ENCODE data around the gene CTSC. TPM values are rescaled to one million over a fixed set of nuclear protein-coding genes. Genes with fewer than 3 reads are reported as not detected.

The CTSC gene
- total RNA-seq (2021; ENCODE audit: unreplicated experiment): 38.0 TPM
- polyA plus RNA-seq (2012): 27.9 and 35.8 TPM in 2 replicates
- percentile 70 among the genes with signal in this experiment for Bru-seq, nascent RNA
- percentile 72 among the genes with signal in this experiment for BruChase-seq, experiment 1, labeled RNA remaining after a 6-hour chase
- percentile 60 among the genes with signal in this experiment for BruChase-seq, experiment 2, labeled RNA remaining after a 2-hour chase
- long read RNA-seq, full-length matches to known transcripts: 26 of 34 reads
- long read RNA-seq, partial matches to known transcripts: 1 of 34 reads
- long read RNA-seq, other reads (novel, unspliced or antisense): 7 of 34 reads

GRCh38 chr11:88337181-88337986 lies at the start of gene CTSC:
CTSC (minus strand) TSS chr11:88337736; CDS start chr11:88337672, 64 bp downstream.
- POLR2A ChIA-PET: interaction anchor here (0.7 to 1.5 kb wide), 6 partner anchors 9 to 106 kb away, joined by 3 to 5 read pairs (median 3); no protein-coding TSS in a partner anchor
- no peak for TF ChIP-seq SRF (IDR thresholded peaks at IDR 0.05; ENCODE audit: low read depth)
- peak; percentile 15; the same call in 1 of the 2 replicates for TF ChIP-seq SP1 (IDR thresholded peaks at IDR 0.05; ENCODE audit: low read depth)
- peak; percentile 93 for TF ChIP-seq POLR2A (IDR thresholded peaks at IDR 0.05; ENCODE audit: borderline replicate concordance, extremely low read depth, insufficient read depth, insufficient read length)
- no peak for TF ChIP-seq ZFX (IDR thresholded peaks at IDR 0.05)
- no peak for TF ChIP-seq FOSL1 (IDR thresholded peaks at IDR 0.05; ENCODE audit: low read depth)
- peak; percentile 66 for TF ChIP-seq TCF7L2 (IDR thresholded peaks at IDR 0.05; ENCODE audit: borderline replicate concordance, extremely low read depth, insufficient read depth, insufficient read length)
- no peak for TF ChIP-seq ATF3 (IDR thresholded peaks at IDR 0.05)
- TF ChIP-seq ZBTB33 (IDR thresholded peaks at IDR 0.05; ENCODE audit: extremely low read depth, insufficient replicate concordance, low read length): no peak
- TF ChIP-seq, protein P1, sequence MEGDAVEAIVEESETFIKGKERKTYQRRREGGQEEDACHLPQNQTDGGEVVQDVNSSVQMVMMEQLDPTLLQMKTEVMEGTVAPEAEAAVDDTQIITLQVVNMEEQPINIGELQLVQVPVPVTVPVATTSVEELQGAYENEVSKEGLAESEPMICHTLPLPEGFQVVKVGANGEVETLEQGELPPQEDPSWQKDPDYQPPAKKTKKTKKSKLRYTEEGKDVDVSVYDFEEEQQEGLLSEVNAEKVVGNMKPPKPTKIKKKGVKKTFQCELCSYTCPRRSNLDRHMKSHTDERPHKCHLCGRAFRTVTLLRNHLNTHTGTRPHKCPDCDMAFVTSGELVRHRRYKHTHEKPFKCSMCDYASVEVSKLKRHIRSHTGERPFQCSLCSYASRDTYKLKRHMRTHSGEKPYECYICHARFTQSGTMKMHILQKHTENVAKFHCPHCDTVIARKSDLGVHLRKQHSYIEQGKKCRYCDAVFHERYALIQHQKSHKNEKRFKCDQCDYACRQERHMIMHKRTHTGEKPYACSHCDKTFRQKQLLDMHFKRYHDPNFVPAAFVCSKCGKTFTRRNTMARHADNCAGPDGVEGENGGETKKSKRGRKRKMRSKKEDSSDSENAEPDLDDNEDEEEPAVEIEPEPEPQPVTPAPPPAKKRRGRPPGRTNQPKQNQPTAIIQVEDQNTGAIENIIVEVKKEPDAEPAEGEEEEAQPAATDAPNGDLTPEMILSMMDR (IDR thresholded peaks at IDR 0.05 in 2 of 3, conservative IDR thresholded peaks at IDR 0.05 in 1 of 3; ENCODE audit: borderline replicate concordance in 1 of 3, insufficient read depth in 1 of 3, low read depth in 2 of 3, low read length in 2 of 3): no peak
- no peak for TF ChIP-seq JUND (IDR thresholded peaks at IDR 0.05)
- TF ChIP-seq EGR1 (IDR thresholded peaks at IDR 0.05; ENCODE audit: low read depth): peak; percentile 82
- TF ChIP-seq ELF1 (IDR thresholded peaks at IDR 0.05; ENCODE audit: borderline replicate concordance, low read depth): peak; percentile 11; the same call in 1 of the 2 replicates
- peak; percentile 87 for TF ChIP-seq POLR2AphosphoS5 (IDR thresholded peaks at IDR 0.05; ENCODE audit: low read depth, low read length)
- TF ChIP-seq MAX (IDR thresholded peaks at IDR 0.05): peak; percentile 96
- no peak; the same call in 1 of the 2 replicates for TF ChIP-seq CBX3 (IDR thresholded peaks at IDR 0.05; ENCODE audit: low read depth)
- TF ChIP-seq, protein P2, sequence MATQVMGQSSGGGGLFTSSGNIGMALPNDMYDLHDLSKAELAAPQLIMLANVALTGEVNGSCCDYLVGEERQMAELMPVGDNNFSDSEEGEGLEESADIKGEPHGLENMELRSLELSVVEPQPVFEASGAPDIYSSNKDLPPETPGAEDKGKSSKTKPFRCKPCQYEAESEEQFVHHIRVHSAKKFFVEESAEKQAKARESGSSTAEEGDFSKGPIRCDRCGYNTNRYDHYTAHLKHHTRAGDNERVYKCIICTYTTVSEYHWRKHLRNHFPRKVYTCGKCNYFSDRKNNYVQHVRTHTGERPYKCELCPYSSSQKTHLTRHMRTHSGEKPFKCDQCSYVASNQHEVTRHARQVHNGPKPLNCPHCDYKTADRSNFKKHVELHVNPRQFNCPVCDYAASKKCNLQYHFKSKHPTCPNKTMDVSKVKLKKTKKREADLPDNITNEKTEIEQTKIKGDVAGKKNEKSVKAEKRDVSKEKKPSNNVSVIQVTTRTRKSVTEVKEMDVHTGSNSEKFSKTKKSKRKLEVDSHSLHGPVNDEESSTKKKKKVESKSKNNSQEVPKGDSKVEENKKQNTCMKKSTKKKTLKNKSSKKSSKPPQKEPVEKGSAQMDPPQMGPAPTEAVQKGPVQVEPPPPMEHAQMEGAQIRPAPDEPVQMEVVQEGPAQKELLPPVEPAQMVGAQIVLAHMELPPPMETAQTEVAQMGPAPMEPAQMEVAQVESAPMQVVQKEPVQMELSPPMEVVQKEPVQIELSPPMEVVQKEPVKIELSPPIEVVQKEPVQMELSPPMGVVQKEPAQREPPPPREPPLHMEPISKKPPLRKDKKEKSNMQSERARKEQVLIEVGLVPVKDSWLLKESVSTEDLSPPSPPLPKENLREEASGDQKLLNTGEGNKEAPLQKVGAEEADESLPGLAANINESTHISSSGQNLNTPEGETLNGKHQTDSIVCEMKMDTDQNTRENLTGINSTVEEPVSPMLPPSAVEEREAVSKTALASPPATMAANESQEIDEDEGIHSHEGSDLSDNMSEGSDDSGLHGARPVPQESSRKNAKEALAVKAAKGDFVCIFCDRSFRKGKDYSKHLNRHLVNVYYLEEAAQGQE (IDR thresholded peaks at IDR 0.05; ENCODE audit: low read depth): no peak

More at GRCh38 chr11:88337181-88337986, at the start of gene CTSC:
- Histone ChIP-seq H3K79me2 (ENCODE audit: insufficient read depth, low read length) (peaks cover 9% of the 10 kb centered on the region), H3K4me2 (ENCODE audit: low read length) (peak within 1 kb of the TSS; percentile 94), H3K36me3 (ENCODE audit: control insufficient read depth in 1 of 2, insufficient read depth in 2 of 2, low read length in 2 of 2) (peaks cover 4 to 5% of the 10 kb centered on the region in 2 experiments; a peak in 2 of 4 replicates), H4K20me1 (ENCODE audit: insufficient read depth) (no peaks in the 10 kb centered on the region), H3K27me3 (ENCODE audit: insufficient read depth, low read length) (no peaks in the 10 kb centered on the region), H3K9me3 (ENCODE audit: control insufficient read depth in 1 of 2, insufficient read depth in 1 of 2, low read depth in 1 of 2, low read length in 2 of 2) (no peaks in the 10 kb centered on the region), H2AFZ (ENCODE audit: low read depth, low read length, poor library complexity, severe bottlenecking) (peak within 1 kb of the TSS; percentile 81), H3K4me3 (replicated peaks in 1 of 2; ENCODE audit: low read depth in 1 of 2, low read length in 2 of 2) (peak within 1 kb of the TSS; percentile 79 to 91), H3K9me2 (ENCODE audit: insufficient read depth) (no peaks in the 10 kb centered on the region), H3K9ac (ENCODE audit: low read length) (peak within 1 kb of the TSS; percentile 80), H3K4me1 (ENCODE audit: control insufficient read depth in 1 of 2, insufficient read depth in 2 of 2, low read length in 2 of 2) (peaks cover 3 to 19% of the 10 kb centered on the region in 2 experiments; a peak in 3 of 4 replicates), H3K27ac (ENCODE audit: low read depth, low read length) (peak within 1 kb of the TSS; percentile 52)
- BruUV-seq (replicated peaks): TSS peak; percentile 55
- CTCF ChIA-PET: interaction anchor here (0.7 to 1.5 kb wide), 2 partner anchors 207 to 247 kb away, joined by 3 read pairs; no protein-coding TSS in a partner anchor
- RAD21 ChIA-PET (ENCODE audit: low non-redundant PET in 1 of 2, low total read pairs in 2 of 2, uncharacterized antibody in 2 of 2, unreplicated experiment in 2 of 2): no interaction called here
- ATAC-seq: peak; percentile 91
- peak; percentile 53 for DNase-seq (ENCODE audit: low read depth, low spot score)
- intact Hi-C loops (cut with micrococcal nuclease): loop anchor here (1.0 kb wide), 1 partner anchor 207 kb away; no protein-coding TSS in a partner anchor

All from HCT116 (cell line).